Measurements from ENCODE around the gene ESAM. TPM values are rescaled to one million over a fixed set of nuclear protein-coding genes. Genes with fewer than 3 reads are reported as not detected.

The ESAM gene
- total and polyA plus RNA-seq, 2 of the 8 experiments (the other 6 are each of a cell fraction or from before 2014, with no cell fraction given): 0.09 TPM; not detected in 1

Other genes starting within 250 kb of the ESAM start
- not detected in 2 replicates for gene OR8B12, start 218.6 kb downstream of the ESAM start, total RNA-seq (2021; fragmentation: NEBNext Ultra II Directional; extraction: Animal tissue kit (Norgen Biotek cat#: 25700))
- gene OR8B12, start 218.6 kb downstream of the ESAM start, polyA plus RNA-seq (2011; rRNA removed): not detected in 2 replicates
- not detected in 2 replicates for gene OR8A1, start 192.3 kb downstream of the ESAM start, total RNA-seq (2021; fragmentation: NEBNext Ultra II Directional; extraction: Animal tissue kit (Norgen Biotek cat#: 25700))
- gene OR8A1, start 192.3 kb downstream of the ESAM start, polyA plus RNA-seq (2011; rRNA removed): not detected in 2 replicates
- not detected in 2 replicates for gene PANX3, start 150.9 kb downstream of the ESAM start, total RNA-seq (2021; fragmentation: NEBNext Ultra II Directional; extraction: Animal tissue kit (Norgen Biotek cat#: 25700))
- not detected in 2 replicates for gene PANX3, start 150.9 kb downstream of the ESAM start, polyA plus RNA-seq (2011; rRNA removed)
- 22.7 and 26.7 TPM in 2 replicates for gene TBRG1, start 139.4 kb downstream of the ESAM start, total RNA-seq (2021; fragmentation: NEBNext Ultra II Directional; extraction: Animal tissue kit (Norgen Biotek cat#: 25700))
- 13.6 and 16.3 TPM in 2 replicates for gene TBRG1, start 139.4 kb downstream of the ESAM start, polyA plus RNA-seq (2011; rRNA removed)
- gene SIAE, start 88.6 kb downstream of the ESAM start, total RNA-seq (2021; fragmentation: NEBNext Ultra II Directional; extraction: Animal tissue kit (Norgen Biotek cat#: 25700)): 1.7 and 2.3 TPM in 2 replicates
- gene SIAE, start 88.6 kb downstream of the ESAM start, polyA plus RNA-seq (2011; rRNA removed): 1.9 and 3.7 TPM in 2 replicates
- gene SPA17, start 88.4 kb downstream of the ESAM start, total RNA-seq (2021; fragmentation: NEBNext Ultra II Directional; extraction: Animal tissue kit (Norgen Biotek cat#: 25700)): 4.2 and 5.2 TPM in 2 replicates
- gene SPA17, start 88.4 kb downstream of the ESAM start, polyA plus RNA-seq (2011; rRNA removed): 1.8 and 3.7 TPM in 2 replicates
- 0.60 and 0.75 TPM in 2 replicates for gene NRGN, start 22.3 kb downstream of the ESAM start, total RNA-seq (2021; fragmentation: NEBNext Ultra II Directional; extraction: Animal tissue kit (Norgen Biotek cat#: 25700))
- gene NRGN, start 22.3 kb downstream of the ESAM start, polyA plus RNA-seq (2011; rRNA removed): 1.0 and 1.5 TPM in 2 replicates
- gene VSIG2, start 10.0 kb downstream of the ESAM start, total RNA-seq (2021; fragmentation: NEBNext Ultra II Directional; extraction: Animal tissue kit (Norgen Biotek cat#: 25700)): not detected in 2 replicates
- gene VSIG2, start 10.0 kb downstream of the ESAM start, polyA plus RNA-seq (2011; rRNA removed): 0.18 and 0.35 TPM in 2 replicates
- gene MSANTD2, start 38.1 kb upstream of the ESAM start, total RNA-seq (2021; fragmentation: NEBNext Ultra II Directional; extraction: Animal tissue kit (Norgen Biotek cat#: 25700)): 15.9 and 17.3 TPM in 2 replicates
- gene MSANTD2, start 38.1 kb upstream of the ESAM start, polyA plus RNA-seq (2011; rRNA removed): 5.6 and 8.2 TPM in 2 replicates
- 7.8 and 12.1 TPM in 2 replicates for gene ROBO3, start 103.1 kb upstream of the ESAM start, total RNA-seq (2021; fragmentation: NEBNext Ultra II Directional; extraction: Animal tissue kit (Norgen Biotek cat#: 25700))
- gene ROBO3, start 103.1 kb upstream of the ESAM start, polyA plus RNA-seq (2011; rRNA removed): 24.6 and 42.1 TPM in 2 replicates
- gene ROBO4, start 135.6 kb upstream of the ESAM start, total RNA-seq (2021; fragmentation: NEBNext Ultra II Directional; extraction: Animal tissue kit (Norgen Biotek cat#: 25700)): not detected in 2 replicates
- 0.03 TPM in 1 of 2 replicates, not detected in the other for gene ROBO4, start 135.6 kb upstream of the ESAM start, polyA plus RNA-seq (2011; rRNA removed)
- not detected in 2 replicates for gene HEPN1, start 157.0 kb upstream of the ESAM start, total RNA-seq (2021; fragmentation: NEBNext Ultra II Directional; extraction: Animal tissue kit (Norgen Biotek cat#: 25700))
- gene HEPN1, start 157.0 kb upstream of the ESAM start, polyA plus RNA-seq (2011; rRNA removed): not detected in 2 replicates
- gene HEPACAM, start 173.8 kb upstream of the ESAM start, total RNA-seq (2021; fragmentation: NEBNext Ultra II Directional; extraction: Animal tissue kit (Norgen Biotek cat#: 25700)): not detected in 2 replicates
- not detected in 2 replicates for gene HEPACAM, start 173.8 kb upstream of the ESAM start, polyA plus RNA-seq (2011; rRNA removed)
- gene CCDC15, start 191.9 kb upstream of the ESAM start, total RNA-seq (2021; fragmentation: NEBNext Ultra II Directional; extraction: Animal tissue kit (Norgen Biotek cat#: 25700)): 3.1 and 4.0 TPM in 2 replicates
- gene CCDC15, start 191.9 kb upstream of the ESAM start, polyA plus RNA-seq (2011; rRNA removed): 0.64 and 1.5 TPM in 2 replicates